ENCODE results near the gene ILDR2. TPM values are rescaled to one million over a fixed set of nuclear protein-coding genes. Genes with fewer than 3 reads are reported as not detected.
"Not testable (repeated sequence)": the region's sequence is repeated elsewhere in the genome, so short reads cannot be mapped to it uniquely, and the experiment has no call there.

Gene ILDR2
- total RNA-seq, 1 donor from 2014 or later, result 7.8 TPM

DNA sequence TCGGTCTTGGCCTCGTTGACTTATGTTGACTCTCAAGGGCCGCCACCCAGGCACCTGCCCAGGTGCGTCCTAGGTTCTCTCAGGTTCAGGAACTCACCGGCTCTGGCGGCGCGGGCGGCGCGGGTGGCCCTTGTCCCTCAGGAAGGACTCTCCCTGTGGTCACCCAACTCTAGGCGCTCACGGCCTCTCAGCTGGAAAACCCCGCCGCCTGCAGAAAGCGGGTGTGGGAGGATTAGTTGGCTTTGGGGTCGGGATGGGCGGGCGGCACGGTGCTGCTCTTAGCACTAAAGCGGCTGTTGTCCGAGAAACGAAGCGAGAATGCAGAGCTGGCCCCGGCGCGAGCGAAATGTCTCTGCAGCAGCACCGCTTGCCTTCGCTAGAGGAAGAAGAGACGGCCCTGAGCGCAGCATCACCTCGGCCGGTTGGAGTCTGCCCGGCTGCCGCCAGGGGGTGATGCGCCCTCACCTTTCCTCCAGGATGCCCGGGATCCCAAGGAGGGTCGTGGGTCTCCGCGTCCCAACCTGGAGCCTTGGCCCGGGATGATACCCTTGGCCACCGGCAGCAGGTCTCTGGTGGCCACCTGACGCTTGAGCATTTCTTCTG, 91.2 kb downstream of the ILDR2 start:
- H2AFZ ChIP-seq (ENCODE audit: low read depth, low read length), result peak overlapping the region; percentile 54
- no peaks in the 10 kb centered on the region for H4K20me1 ChIP-seq (ENCODE audit: insufficient read depth, low read length)
- no peak overlapping the region for H3K4me3 ChIP-seq (ENCODE audit: insufficient read depth, low read depth, low read length)
- H3K9me3 ChIP-seq (ENCODE audit: insufficient read depth, low read depth, low read length), result no peaks in the 10 kb centered on the region
- DNase-seq (ENCODE audit: low read depth) (no peak), FAIRE-seq (no peak)
- H3K9ac ChIP-seq (ENCODE audit: low read length), result no peak overlapping the region
- H3K4me1 Mint-ChIP-seq (ENCODE audit: low read depth, unreplicated experiment), result no peaks in the 10 kb centered on the region
- no peaks in the 10 kb centered on the region for H3K36me3 Mint-ChIP-seq (ENCODE audit: low read depth, unreplicated experiment)
- no peaks in the 10 kb centered on the region for H3K9me3 Mint-ChIP-seq (ENCODE audit: unreplicated experiment)
- no peak overlapping the region for H3K27ac Mint-ChIP-seq (ENCODE audit: unreplicated experiment)
- no peak overlapping the region for H3K4me3 Mint-ChIP-seq (ENCODE audit: unreplicated experiment)
- peak overlapping the region; percentile 63 for H3K4me2 ChIP-seq (ENCODE audit: low read length)
- no peaks in the 10 kb centered on the region for H3K36me3 ChIP-seq (ENCODE audit: insufficient read depth, low read length)
- H3K79me2 ChIP-seq (ENCODE audit: insufficient read depth, low read length), result no peaks in the 10 kb centered on the region
- peaks cover 24% of the 10 kb centered on the region for H3K27me3 Mint-ChIP-seq (ENCODE audit: low read depth, unreplicated experiment)
- H3K27me3 ChIP-seq (ENCODE audit: insufficient read depth, low read length), result peaks cover 46% of the 10 kb centered on the region
- TF ChIP-seq, protein P1, sequence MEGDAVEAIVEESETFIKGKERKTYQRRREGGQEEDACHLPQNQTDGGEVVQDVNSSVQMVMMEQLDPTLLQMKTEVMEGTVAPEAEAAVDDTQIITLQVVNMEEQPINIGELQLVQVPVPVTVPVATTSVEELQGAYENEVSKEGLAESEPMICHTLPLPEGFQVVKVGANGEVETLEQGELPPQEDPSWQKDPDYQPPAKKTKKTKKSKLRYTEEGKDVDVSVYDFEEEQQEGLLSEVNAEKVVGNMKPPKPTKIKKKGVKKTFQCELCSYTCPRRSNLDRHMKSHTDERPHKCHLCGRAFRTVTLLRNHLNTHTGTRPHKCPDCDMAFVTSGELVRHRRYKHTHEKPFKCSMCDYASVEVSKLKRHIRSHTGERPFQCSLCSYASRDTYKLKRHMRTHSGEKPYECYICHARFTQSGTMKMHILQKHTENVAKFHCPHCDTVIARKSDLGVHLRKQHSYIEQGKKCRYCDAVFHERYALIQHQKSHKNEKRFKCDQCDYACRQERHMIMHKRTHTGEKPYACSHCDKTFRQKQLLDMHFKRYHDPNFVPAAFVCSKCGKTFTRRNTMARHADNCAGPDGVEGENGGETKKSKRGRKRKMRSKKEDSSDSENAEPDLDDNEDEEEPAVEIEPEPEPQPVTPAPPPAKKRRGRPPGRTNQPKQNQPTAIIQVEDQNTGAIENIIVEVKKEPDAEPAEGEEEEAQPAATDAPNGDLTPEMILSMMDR (IDR thresholded peaks at IDR 0.05; ENCODE audit: insufficient read depth, low read depth, low read length), result peak; percentile 49
- TF ChIP-seq EZH2 (IDR thresholded peaks at IDR 0.05; ENCODE audit: insufficient read depth, low read length), result no peak
- no peak overlapping the region for H3K27ac ChIP-seq (ENCODE audit: low read depth, low read length)
- H3K4me1 ChIP-seq (ENCODE audit: insufficient read depth, low read length), result peaks cover 6% of the 10 kb centered on the region

DNA sequence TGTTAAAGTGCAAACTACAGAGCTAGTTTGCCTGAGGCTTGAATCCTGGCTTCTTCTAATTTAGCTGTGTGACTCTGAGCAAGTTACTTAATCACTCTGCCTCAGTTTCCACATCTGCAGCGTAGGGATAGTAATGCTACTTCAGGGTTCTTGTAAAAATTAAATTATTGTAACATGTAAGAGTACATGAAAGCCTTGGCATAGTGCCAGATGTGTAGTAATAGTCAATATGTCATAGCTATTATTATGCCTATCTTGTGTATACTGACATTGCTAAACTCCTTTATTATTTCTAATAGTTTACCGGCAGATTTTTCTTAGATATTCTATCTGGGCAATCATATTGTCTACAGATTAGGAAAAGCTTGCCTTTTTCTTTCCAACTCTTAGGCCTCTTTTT, 92.4 kb downstream of the ILDR2 start:
- H3K27me3 ChIP-seq (ENCODE audit: insufficient read depth, low read length), result peaks cover 37% of the 10 kb centered on the region
- no peak for TF ChIP-seq EZH2 (IDR thresholded peaks at IDR 0.05; ENCODE audit: insufficient read depth, low read length)
- TF ChIP-seq, protein P1 (IDR thresholded peaks at IDR 0.05; ENCODE audit: insufficient read depth, low read depth, low read length), result no peak
- H3K4me1 ChIP-seq (ENCODE audit: insufficient read depth, low read length), result peaks cover 6% of the 10 kb centered on the region
- no peak overlapping the region for H3K27ac ChIP-seq (ENCODE audit: low read depth, low read length)
- Mint-ChIP-seq H3K27me3 (ENCODE audit: low read depth, unreplicated experiment) (peaks cover 24% of the 10 kb centered on the region), H3K36me3 (ENCODE audit: low read depth, unreplicated experiment) (no peaks in the 10 kb centered on the region), H3K9me3 (ENCODE audit: unreplicated experiment) (no peaks in the 10 kb centered on the region), H3K4me1 (ENCODE audit: low read depth, unreplicated experiment) (no peaks in the 10 kb centered on the region), H3K4me3 (ENCODE audit: unreplicated experiment) (no peak overlapping the region), H3K27ac (ENCODE audit: unreplicated experiment) (no peak overlapping the region)
- H3K4me2 ChIP-seq (ENCODE audit: low read length), result no peak overlapping the region
- no peak overlapping the region for H2AFZ ChIP-seq (ENCODE audit: low read depth, low read length)
- H4K20me1 ChIP-seq (ENCODE audit: insufficient read depth, low read length), result no peaks in the 10 kb centered on the region
- no peaks in the 10 kb centered on the region for H3K9me3 ChIP-seq (ENCODE audit: insufficient read depth, low read depth, low read length)
- no peaks in the 10 kb centered on the region for H3K36me3 ChIP-seq (ENCODE audit: insufficient read depth, low read length)
- DNase-seq (ENCODE audit: low read depth), result no peak
- no peak for FAIRE-seq
- H3K9ac ChIP-seq (ENCODE audit: low read length), result no peak overlapping the region
- H3K4me3 ChIP-seq (ENCODE audit: insufficient read depth, low read depth, low read length), result no peak overlapping the region
- no peaks in the 10 kb centered on the region for H3K79me2 ChIP-seq (ENCODE audit: insufficient read depth, low read length)

DNA sequence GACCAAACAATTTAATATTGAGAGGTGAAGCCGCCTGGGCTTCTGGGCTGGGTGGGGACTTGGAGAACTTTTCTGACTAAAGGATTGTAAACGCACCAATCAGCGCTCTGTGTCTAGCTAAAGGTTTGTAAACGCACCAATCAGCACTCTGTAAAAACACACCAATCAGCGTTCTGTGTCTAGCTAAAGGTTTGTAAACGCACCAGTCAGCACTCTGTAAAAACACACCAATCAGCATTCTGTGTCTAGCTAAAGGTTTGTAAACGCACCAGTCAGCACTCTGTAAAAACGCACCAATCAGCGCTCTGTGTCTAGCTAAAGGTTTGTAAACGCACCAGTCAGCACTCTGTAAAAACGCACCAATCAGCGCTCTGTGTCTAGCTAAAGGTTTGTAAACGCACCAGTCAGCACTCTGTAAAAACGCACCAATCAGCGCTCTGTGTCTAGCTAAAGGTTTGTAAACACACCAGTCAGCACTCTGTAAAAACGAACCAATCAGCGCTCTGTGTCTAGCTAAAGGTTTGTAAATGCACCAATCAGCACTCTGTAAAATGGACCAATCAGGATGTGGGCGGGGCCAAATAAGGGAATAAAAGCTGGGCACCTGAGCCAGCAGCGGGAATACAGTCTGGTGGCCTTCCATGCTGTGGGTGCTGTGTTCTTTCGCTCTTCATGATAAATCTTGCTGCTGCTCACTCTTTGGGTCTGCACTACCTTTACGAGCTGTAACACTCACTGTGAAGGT, 97.0 kb downstream of the ILDR2 start:
- H2AFZ ChIP-seq (ENCODE audit: low read depth, low read length); H3K27ac Mint-ChIP-seq (ENCODE audit: unreplicated experiment); FAIRE-seq; H3K9me3 Mint-ChIP-seq (ENCODE audit: unreplicated experiment); DNase-seq (ENCODE audit: low read depth); H3K4me2 ChIP-seq (ENCODE audit: low read length); H3K9ac ChIP-seq (ENCODE audit: low read length); H3K27me3 Mint-ChIP-seq (ENCODE audit: low read depth, unreplicated experiment); H3K4me3 ChIP-seq (ENCODE audit: insufficient read depth, low read depth, low read length); H3K27ac ChIP-seq (ENCODE audit: low read depth, low read length); H3K9me3 ChIP-seq (ENCODE audit: insufficient read depth, low read depth, low read length); H4K20me1 ChIP-seq (ENCODE audit: insufficient read depth, low read length); H3K4me1 Mint-ChIP-seq (ENCODE audit: low read depth, unreplicated experiment); H3K36me3 ChIP-seq (ENCODE audit: insufficient read depth, low read length); H3K4me3 Mint-ChIP-seq (ENCODE audit: unreplicated experiment); H3K4me1 ChIP-seq (ENCODE audit: insufficient read depth, low read length); H3K36me3 Mint-ChIP-seq (ENCODE audit: low read depth, unreplicated experiment); H3K27me3 ChIP-seq (ENCODE audit: insufficient read depth, low read length): not testable (repeated sequence)
- H3K79me2 ChIP-seq (ENCODE audit: insufficient read depth, low read length), result peaks cover 22% of the 10 kb centered on the region
